H1 (cell line): Measurements from ENCODE around the gene ADCY3.

ENCODE experiments used
- CREB1 ChIP-seq: IDR thresholded peaks from 2 replicates; pipeline ENCODE4 v1.6.1; 2012; ENCODE audit warnings: inconsistent platforms
- CTCF ChIP-seq, 3 experiments: IDR thresholded peaks; 1 replicate in 2 of 3; 2 replicates in 1 of 3; pipeline versions ENCODE4 v1.5.1 to v1.6.1; 2011; ENCODE audit warnings: low read length in 3 of 3, mild to moderate bottlenecking in 3 of 3, inconsistent platforms in 2 of 3, low read depth in 1 of 3, moderate library complexity in 1 of 3; ENCODE audit not compliant: insufficient read depth in 1 of 3; ENCODE audit errors: control extremely low read depth in 1 of 3
- GTF2F1 ChIP-seq: IDR thresholded peaks from 2 replicates; pipeline ENCODE4 v1.6.1; 2012; ENCODE audit warnings: low read depth, low read length, improper control_type of control experiment, borderline replicate concordance
- MAX ChIP-seq: IDR thresholded peaks from 2 replicates; pipeline ENCODE4 v1.6.1; 2012; ENCODE audit warnings: inconsistent platforms
- NANOG ChIP-seq: IDR thresholded peaks from 2 replicates; pipeline ENCODE4 v1.6.1; 2011; ENCODE audit warnings: low read length, low read depth, mild to moderate bottlenecking, inconsistent platforms; ENCODE audit not compliant: insufficient read depth, poor library complexity, severe bottlenecking
- NRF1 ChIP-seq: IDR thresholded peaks from 2 replicates; pipeline ENCODE4 v1.6.1; 2011; ENCODE audit warnings: mild to moderate bottlenecking, low read depth, low read length, improper control_type of control experiment
- POLR2A ChIP-seq, 2 experiments: IDR thresholded peaks; 1 replicate in 1 of 2; 2 replicates in 1 of 2; pipeline ENCODE4 v1.6.1; 2011; ENCODE audit warnings: low read depth in 2 of 2, low read length in 2 of 2, mild to moderate bottlenecking in 2 of 2; ENCODE audit errors: control extremely low read depth in 1 of 2
- POLR2AphosphoS5 ChIP-seq: IDR thresholded peaks from 2 replicates; pipeline ENCODE4 v1.6.1; 2011; ENCODE audit warnings: low read depth, low read length
- RAD21 ChIP-seq, 2 experiments: IDR thresholded peaks in 1 of 2; conservative IDR thresholded peaks in 1 of 2; 2 replicates each; pipeline ENCODE4 v1.6.1; 2011; ENCODE audit warnings: low read depth in 2 of 2, low read length in 2 of 2, improper control_type of control experiment in 1 of 2, inconsistent platforms in 1 of 2, mild to moderate bottlenecking in 1 of 2, moderate library complexity in 1 of 2
- SIN3A ChIP-seq, 2 experiments: IDR thresholded peaks in 1 of 2; conservative IDR thresholded peaks in 1 of 2; 2 replicates each; pipeline ENCODE4 v1.6.1; 2011 to 2012; ENCODE audit warnings: low read length in 2 of 2, improper control_type of control experiment in 1 of 2, low read depth in 1 of 2, mild to moderate bottlenecking in 1 of 2

DNA sequence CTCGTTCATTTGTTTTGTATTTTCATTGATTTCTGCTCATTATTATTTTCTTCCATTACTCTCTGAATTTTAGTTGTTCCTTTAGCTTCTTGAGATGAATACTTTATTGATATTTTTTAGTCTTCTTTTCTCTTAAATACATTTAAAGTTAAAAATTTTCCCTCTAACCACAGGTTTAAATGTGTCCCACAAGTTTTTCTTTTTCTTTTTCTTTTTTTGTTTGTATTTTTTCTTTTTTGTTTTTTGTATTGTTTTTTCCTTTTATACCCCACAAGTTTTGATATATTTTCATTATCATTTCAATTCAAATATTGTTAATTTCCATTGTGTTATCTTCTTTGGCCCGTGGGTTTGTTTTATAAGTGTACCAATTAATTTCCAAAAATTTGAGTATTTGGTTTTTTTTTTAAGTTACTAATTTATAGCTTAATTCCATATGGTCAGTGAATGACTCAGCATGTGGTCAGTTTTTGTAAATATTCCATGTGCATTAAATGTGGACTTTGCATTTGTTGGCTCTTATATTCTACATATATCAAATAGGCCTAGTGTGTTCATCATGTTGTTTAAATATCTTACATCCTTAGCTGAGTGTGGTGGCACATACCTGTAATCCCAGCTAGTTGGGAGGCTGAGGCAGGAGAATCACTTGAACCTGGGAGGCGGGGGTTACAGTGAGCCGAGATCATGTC lies 110.6 kb downstream of the ADCY3 start:
- no peak for TF ChIP-seq CREB1
- TF ChIP-seq CTCF (IDR thresholded peaks at IDR 0.05; ENCODE audit: control extremely low read depth in 1 of 3, insufficient read depth in 1 of 3, low read depth in 1 of 3, low read length in 3 of 3) = no peak
- TF ChIP-seq MAX = no peak
- no peak for TF ChIP-seq NANOG
- no peak for TF ChIP-seq POLR2A (IDR thresholded peaks at IDR 0.05; ENCODE audit: control extremely low read depth in 1 of 2, low read depth in 2 of 2, low read length in 2 of 2)
- no peak for TF ChIP-seq SIN3A (conservative IDR thresholded peaks at IDR 0.05 in 1 of 2, IDR thresholded peaks at IDR 0.05 in 1 of 2; ENCODE audit: low read depth in 1 of 2, low read length in 2 of 2)
- no peak for TF ChIP-seq NRF1
- no peak for TF ChIP-seq RAD21 (IDR thresholded peaks at IDR 0.05 in 1 of 2, conservative IDR thresholded peaks at IDR 0.05 in 1 of 2; ENCODE audit: low read depth in 2 of 2, low read length in 2 of 2)
- TF ChIP-seq GTF2F1 = no peak
- no peak for TF ChIP-seq POLR2AphosphoS5
